ENCODE data around the gene TOLLIP. TPM values are rescaled to one million over a fixed set of nuclear protein-coding genes. Genes with fewer than 3 reads are reported as not detected.
"Not testable (repeated sequence)": the region's sequence is repeated elsewhere in the genome, so short reads cannot be mapped to it uniquely, and the experiment has no call there.

TOLLIP gene
- total RNA-seq, 2 donors from 2014 or later: 72.8 to 161 TPM

GRCh38 chr11:1264444-1264843 is 45.0 kb downstream of the TOLLIP start:
- not testable (repeated sequence) for H3K27me3 ChIP-seq (replicated peaks; ENCODE audit: insufficient read depth); H3K9me3 ChIP-seq; H3K4me1 ChIP-seq (replicated peaks); DNase-seq (ENCODE audit: low spot score); H3K4me3 ChIP-seq; H3K36me3 ChIP-seq; H3K27ac ChIP-seq
- TF ChIP-seq POLR2AphosphoS5 (IDR thresholded peaks at IDR 0.05) (peak; percentile 29), CTCF (IDR thresholded peaks at IDR 0.05) (peak in 2 of 4 experiments; percentile 37 to 45)
- WGBS: 28% methylated on average over 3 of the region's 3 CpGs
- intact Hi-C loops (cut with DNase I): loop anchor here (5.0 kb wide), 1 partner anchor 43 kb away; the partner anchor contains the start of gene TOLLIP

GRCh38 chr11:1263010-1263409 is 46.4 kb downstream of the TOLLIP start:
- peak overlapping the region; percentile 54 to 69 for H3K27ac ChIP-seq
- no peaks in the 10 kb centered on the region for H3K9me3 ChIP-seq
- DNase-seq (ENCODE audit: low spot score): no peak
- H3K36me3 ChIP-seq: no peaks in the 10 kb centered on the region
- intact Hi-C loops (cut with DNase I): loop anchor here (5.0 kb wide), 1 partner anchor 44 kb away; the partner anchor contains the start of gene TOLLIP
- peaks cover 4% of the 10 kb centered on the region for H3K4me1 ChIP-seq (replicated peaks)
- H3K4me3 ChIP-seq: peak overlapping the region in 1 of 2 donors; percentile 36
- no peaks in the 10 kb centered on the region for H3K27me3 ChIP-seq (replicated peaks; ENCODE audit: insufficient read depth)
- no peak for TF ChIP-seq CTCF (IDR thresholded peaks at IDR 0.05)
- TF ChIP-seq POLR2AphosphoS5 (IDR thresholded peaks at IDR 0.05): no peak
- TF ChIP-seq POLR2A (IDR thresholded peaks at IDR 0.05): no peak
- WGBS: 46% methylated on average over 7 of the region's 7 CpGs

GRCh38 chr11:1262172-1263006 is 47.0 kb downstream of the TOLLIP start:
- WGBS: 9% methylated on average over 26 of the region's 31 CpGs
- peaks cover 4% of the 10 kb centered on the region for H3K4me1 ChIP-seq (replicated peaks)
- peak overlapping the region; percentile 54 to 69 for H3K27ac ChIP-seq
- DNase-seq (ENCODE audit: low spot score): peak; percentile 91
- H3K36me3 ChIP-seq: no peaks in the 10 kb centered on the region
- H3K27me3 ChIP-seq (replicated peaks; ENCODE audit: insufficient read depth): no peaks in the 10 kb centered on the region
- H3K9me3 ChIP-seq: no peaks in the 10 kb centered on the region
- peak; percentile 57 for TF ChIP-seq POLR2A (IDR thresholded peaks at IDR 0.05)
- TF ChIP-seq POLR2AphosphoS5 (IDR thresholded peaks at IDR 0.05): peak; percentile 76
- no peak for TF ChIP-seq CTCF (IDR thresholded peaks at IDR 0.05)
- intact Hi-C loops (cut with DNase I): loop anchor here (5.0 kb wide), 1 partner anchor 45 kb away; the partner anchor contains the start of gene TOLLIP
- H3K4me3 ChIP-seq: peak overlapping the region; percentile 32 to 36

GRCh38 chr11:1261241-1262071 is 48.0 kb downstream of the TOLLIP start:
- WGBS: 82% methylated on average over 39 of the region's 39 CpGs
- Histone ChIP-seq H3K4me1 (replicated peaks) (peaks cover 4% of the 10 kb centered on the region), H3K9me3 (no peaks in the 10 kb centered on the region), H3K36me3 (no peaks in the 10 kb centered on the region), H3K27ac (no peak overlapping the region), H3K27me3 (replicated peaks; ENCODE audit: insufficient read depth) (no peaks in the 10 kb centered on the region), H3K4me3 (peak overlapping the region in 1 of 2 donors; percentile 32)
- intact Hi-C loops (cut with DNase I): loop anchor here (5.0 kb wide), 1 partner anchor 46 kb away; the partner anchor contains the start of gene TOLLIP
- TF ChIP-seq CTCF (IDR thresholded peaks at IDR 0.05): no peak
- no peak for TF ChIP-seq POLR2A (IDR thresholded peaks at IDR 0.05)
- no peak for TF ChIP-seq POLR2AphosphoS5 (IDR thresholded peaks at IDR 0.05)
- no peak for DNase-seq (ENCODE audit: low spot score)
